DMS153 treated with DMSO at 0.1 percent for 48 hours (cell line): ENCODE results near the gene APOBEC3C.
"Not testable (repeated sequence)": the region's sequence is repeated elsewhere in the genome, so short reads cannot be mapped to it uniquely, and the experiment has no call there.

Source experiments
- DNase-seq: peaks from one replicate; lab custom pipeline; 2025; ENCODE audit not compliant: unreplicated experiment; lab: John Stamatoyannopoulos, UW

The APOBEC3C gene

DNA sequence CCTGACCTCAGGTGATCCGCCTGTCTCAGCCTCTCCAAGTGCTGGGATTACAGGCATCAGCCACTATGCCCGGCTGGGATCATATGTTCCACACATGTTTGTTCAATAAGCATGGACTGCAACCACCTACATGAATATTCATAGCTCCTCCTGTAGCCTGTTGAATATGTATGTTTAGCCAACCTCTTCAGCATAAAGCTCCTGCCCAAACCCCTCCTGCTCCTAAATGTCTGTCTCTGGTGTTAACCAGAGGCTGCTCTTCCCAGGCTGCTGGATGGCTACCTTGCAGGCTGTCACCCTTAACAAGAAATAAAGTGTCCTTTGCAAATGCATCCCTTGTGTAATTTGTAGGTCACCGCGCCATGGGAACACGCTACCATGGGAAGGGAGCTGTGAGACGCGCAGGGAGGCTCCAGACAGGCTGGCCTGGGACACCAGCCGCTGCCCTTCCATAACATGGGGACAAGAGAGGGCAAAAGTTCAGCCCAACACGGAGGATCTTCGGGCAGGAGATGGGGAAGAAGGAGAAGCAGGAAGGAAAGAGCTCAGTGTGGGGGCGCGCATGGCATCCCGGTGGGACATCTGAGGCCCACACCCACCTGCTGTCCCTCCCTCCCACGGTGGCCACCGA, 6.1 kb downstream of the APOBEC3C start:
- DNase-seq: not testable (repeated sequence)

DNA sequence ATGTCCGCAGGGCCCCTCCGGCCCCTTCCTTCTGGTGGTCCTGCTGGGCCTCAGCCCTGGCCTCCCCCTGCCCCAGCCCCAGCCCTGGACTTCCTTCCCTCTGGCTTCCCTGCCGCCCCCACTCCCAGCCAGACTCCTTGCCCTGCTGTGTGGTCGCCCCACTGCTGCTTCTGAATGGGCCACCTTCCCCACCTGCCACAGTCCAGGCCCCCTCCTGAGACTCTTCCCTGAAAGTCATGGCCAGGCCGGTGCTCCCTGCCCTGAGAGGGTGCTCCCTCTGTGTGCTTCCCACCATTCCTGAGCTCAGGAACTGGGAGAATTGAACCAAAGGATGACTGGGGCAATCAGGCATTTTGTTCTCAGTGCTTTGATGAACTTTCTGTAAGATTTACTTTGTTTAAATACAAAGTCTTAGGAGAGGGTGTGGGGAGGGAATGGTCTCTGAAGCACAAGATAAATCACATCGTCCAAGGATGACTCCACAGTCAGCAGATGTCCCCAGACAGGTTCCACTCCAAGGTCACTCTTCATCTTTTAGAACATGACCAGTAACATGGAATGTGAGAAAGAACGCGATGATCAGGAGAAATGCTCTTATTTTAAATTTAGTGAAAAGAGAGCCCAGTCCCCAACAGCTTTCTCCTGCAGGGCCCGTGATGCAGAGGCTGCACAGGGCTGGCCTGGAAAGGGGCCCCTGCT, 7.6 kb downstream of the APOBEC3C start:
- no peak for DNase-seq

GRCh38 chr22:39024519-39025308, 10.7 kb downstream of the APOBEC3C start:
- no peak for DNase-seq

- no peak for DNase-seq
Observed at GRCh38 chr22:39026509-39027150, 12.6 kb downstream of the APOBEC3C start.

DNA sequence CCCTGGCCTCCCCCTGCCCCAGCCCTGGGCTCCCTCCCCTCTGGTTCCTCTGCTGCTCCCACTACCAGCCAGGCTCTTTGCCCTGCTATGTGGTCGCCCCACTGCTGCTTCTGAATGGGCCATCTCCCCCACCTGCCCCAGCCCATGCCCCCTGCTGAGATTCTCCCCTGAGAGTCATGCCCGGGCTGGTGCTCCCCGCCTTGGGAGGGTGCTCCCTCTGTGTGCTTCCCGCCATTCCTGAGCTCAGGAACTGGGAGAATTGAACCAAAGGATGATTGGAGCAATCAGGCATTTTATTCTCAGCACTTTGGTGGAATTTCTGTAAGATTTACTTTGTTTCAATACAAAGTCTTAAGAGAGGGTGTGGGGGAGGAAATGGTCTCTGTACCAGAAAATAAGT, 13.7 kb downstream of the APOBEC3C start:
- DNase-seq: no peak

DNA sequence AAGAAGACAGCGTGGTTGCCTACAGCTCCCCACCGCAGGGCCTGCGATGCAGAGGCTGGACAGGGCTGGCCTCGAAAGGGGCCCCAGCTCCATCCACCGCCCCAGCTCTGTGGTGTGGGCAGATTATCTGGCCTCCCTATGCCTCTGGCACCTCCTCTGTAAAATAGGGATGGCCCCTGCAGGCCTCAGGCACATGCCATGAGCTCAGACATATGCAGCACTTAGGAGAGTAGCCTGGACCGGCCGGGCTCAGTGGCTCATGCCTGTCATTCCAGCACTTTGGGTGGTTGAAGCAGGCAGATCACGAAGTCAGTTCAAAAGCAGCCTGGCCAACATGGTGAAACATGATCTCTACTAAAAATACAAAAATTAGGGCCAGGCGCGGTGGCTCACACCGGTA, 14.2 kb downstream of the APOBEC3C start:
- DNase-seq: no peak

GRCh38 chr22:39029227-39029626, 15.2 kb downstream of the APOBEC3C start:
- DNase-seq: no peak

- no peak for DNase-seq
Observed at GRCh38 chr22:39030705-39031104, 16.6 kb downstream of the APOBEC3C start.

GRCh38 chr22:39031434-39032295, 17.6 kb downstream of the APOBEC3C start:
- not testable (repeated sequence) for DNase-seq

GRCh38 chr22:39037071-39037470, 23.0 kb downstream of the APOBEC3C start:
- not testable (repeated sequence) for DNase-seq

GRCh38 chr22:39039306-39040126, 25.5 kb downstream of the APOBEC3C start:
- no peak for DNase-seq

DNA sequence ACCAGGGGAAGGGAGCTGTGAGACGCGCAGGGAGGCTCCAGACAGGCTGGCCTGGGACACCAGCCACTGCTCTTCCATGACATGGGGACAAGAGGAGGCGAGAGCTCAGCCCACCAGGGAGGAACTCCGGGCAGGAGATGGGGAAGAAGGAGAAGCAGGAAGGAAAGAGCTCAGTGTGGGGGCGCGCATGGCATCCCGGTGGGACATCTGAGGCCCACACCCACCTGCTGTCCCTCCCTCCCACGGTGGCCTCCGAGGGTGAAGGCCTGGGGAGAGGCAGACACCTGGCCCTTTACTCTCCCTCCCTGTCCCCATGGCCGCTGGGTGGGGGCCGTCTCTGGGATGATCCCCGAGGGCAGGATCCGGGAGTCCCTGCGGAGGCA, 26.1 kb downstream of the APOBEC3C start:
- not testable (repeated sequence) for DNase-seq

DNA sequence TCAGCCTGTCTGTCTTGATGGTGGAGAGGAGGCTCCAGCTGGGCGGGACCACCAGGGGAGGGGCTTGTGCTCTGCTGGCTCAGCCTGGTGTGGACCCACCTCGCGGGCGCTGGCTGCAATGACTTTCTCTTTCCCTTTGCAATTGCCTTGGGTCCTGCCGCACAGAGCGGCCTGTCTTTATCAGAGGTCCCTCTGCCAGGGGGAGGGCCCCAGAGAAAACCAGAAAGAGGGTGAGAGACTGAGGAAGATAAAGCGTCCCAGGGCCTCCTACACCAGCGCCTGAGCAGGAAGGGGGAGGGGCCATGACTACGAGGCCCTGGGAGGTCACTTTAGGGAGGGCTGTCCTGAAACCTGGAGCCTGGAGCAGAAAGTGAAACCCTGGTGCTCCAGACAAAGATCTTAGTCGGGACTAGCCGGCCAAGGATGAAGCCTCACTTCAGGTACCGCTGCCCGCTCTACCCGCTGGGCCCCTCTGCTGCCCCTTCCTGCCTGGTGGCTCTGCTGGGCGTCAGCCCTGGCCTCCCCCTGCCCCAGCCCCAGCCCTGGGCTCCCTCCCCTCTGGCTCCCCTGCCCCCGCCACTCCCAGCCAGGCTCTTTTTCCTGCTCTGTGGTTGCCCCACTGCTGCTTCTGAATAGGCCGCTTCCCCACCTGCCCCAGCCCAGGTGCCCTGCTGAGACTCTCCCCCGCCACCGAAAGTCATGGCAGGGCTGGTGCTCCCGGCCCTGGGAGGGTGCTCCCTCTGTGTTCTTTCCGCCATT, 26.7 kb downstream of the APOBEC3C start, which contains the start of gene APOBEC3F:
APOBEC3F (plus strand) TSS at position 327 of the 759 bp plus-strand sequence; CDS start at position 424, 97 bp downstream.
- not testable (repeated sequence) for DNase-seq

GRCh38 chr22:39041908-39042307, 27.9 kb downstream of the APOBEC3C start:
- DNase-seq: no peak

DNA sequence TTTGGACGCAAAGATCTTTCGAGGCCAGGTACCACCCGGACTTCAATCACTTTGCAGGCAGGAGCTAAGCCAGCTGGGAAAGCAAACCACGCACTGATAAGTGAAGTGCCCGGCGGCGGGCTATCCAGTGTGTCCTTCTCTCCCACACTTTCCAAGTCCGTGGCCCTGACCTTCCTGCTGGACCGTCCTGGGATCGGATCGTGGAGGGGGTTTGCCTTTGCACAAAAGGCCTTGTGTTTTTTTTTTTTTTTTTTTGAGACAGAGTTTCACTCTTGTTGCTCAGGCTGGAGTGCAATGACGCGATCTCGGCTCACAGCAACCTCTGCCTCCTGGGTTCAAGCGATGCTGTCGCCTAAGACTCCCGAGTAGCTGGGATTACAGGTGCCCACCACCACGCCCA, 29.0 kb downstream of the APOBEC3C start:
- DNase-seq: not testable (repeated sequence)

DNA sequence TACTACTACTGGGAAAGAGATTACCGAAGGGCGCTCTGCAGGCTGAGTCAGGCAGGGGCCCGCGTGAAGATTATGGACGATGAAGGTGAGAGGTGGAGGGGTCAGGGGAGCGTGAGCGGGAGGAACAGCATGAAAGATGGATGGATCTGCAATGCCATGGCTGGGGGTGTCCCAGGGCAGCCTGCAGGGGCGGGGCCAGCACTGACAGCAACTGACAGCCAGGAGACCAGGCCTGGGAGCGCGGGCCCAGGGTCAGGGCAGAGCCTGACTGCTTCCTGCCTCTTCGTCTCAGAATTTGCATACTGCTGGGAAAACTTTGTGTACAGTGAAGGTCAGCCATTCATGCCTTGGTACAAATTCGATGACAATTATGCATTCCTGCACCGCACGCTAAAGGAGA, 31.1 kb downstream of the APOBEC3C start:
- DNase-seq: not testable (repeated sequence)

DNA sequence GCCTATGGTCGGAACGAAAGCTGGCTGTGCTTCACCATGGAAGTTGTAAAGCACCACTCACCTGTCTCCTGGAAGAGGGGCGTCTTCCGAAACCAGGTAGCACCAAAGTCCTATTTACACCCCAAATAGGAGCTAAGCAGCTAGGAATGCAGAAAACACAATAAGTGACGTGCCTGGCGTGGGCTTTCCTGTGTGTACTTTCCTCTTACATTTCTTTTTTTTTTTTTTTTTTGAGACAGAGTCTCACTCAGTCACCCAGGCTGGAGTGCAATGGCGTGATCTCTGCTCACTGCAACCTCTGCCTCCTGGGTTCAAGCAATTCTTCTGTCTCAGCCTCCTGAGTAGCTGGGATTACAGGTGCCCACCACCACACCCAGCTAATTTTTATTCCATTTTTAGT, 35.4 kb downstream of the APOBEC3C start:
- not testable (repeated sequence) for DNase-seq

DNA sequence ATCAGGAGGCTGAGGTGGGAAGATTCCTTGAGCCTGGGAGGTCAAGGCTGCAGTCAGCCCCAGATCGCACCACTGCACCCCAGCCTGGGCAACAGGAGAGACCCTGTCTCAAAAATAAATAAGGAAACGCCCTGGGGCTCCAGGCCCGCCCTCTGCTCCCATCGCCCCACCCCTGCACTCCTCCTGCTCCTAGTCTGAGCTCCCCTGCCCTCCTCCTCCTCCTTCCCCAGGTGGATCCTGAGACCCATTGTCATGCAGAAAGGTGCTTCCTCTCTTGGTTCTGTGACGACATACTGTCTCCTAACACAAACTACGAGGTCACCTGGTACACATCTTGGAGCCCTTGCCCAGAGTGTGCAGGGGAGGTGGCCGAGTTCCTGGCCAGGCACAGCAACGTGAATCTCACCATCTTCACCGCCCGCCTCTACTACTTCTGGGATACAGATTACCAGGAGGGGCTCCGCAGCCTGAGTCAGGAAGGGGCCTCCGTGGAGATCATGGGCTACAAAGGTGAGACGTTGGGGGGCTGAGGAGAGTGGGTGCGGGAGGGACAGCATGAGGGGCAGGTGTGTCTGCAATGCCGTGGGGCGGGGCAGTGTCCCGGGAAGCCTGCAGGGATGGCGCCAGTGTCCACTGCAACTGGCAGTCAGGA, 37.9 kb downstream of the APOBEC3C start:
- not testable (repeated sequence) for DNase-seq
